ENCODE data around the gene PWWP2B. TPM values are rescaled to one million over a fixed set of nuclear protein-coding genes. Genes with fewer than 3 reads are reported as not detected.

PWWP2B gene
- total and polyA plus RNA-seq, 9 of the 15 experiments (the other 6 are each of a cell fraction or from before 2014, with no cell fraction given): 0.07 to 9.2 (median 1.6) TPM; not detected in 1

DNA sequence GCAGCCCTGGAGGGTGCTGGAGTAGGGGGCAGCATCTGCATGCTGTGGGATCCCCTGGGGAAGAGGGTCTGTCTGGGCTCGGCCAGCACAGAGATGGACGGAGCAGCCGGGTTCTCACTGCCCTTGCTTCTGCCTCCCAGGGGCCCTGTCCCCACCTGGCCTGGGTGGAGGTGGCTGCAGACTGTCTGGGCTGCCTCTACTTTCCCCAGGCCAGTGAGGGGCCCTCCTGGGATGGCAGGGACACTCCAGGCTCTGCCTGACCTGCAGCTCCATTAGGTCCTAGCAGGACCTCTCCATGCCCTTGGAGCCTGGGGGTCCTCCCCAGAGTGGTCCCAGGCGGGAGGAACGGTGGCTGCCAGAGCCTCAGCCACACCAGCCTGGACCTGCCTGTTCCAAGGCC, 63.7 kb downstream of the PWWP2B start (continued):
- TF ChIP-seq, protein P1, sequence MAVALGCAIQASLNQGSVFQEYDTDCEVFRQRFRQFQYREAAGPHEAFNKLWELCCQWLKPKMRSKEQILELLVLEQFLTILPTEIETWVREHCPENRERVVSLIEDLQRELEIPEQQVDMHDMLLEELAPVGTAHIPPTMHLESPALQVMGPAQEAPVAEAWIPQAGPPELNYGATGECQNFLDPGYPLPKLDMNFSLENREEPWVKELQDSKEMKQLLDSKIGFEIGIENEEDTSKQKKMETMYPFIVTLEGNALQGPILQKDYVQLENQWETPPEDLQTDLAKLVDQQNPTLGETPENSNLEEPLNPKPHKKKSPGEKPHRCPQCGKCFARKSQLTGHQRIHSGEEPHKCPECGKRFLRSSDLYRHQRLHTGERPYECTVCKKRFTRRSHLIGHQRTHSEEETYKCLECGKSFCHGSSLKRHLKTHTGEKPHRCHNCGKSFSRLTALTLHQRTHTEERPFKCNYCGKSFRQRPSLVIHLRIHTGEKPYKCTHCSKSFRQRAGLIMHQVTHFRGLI (CRISPR knock-in tag; IDR thresholded peaks at IDR 0.05): no peak

DNA sequence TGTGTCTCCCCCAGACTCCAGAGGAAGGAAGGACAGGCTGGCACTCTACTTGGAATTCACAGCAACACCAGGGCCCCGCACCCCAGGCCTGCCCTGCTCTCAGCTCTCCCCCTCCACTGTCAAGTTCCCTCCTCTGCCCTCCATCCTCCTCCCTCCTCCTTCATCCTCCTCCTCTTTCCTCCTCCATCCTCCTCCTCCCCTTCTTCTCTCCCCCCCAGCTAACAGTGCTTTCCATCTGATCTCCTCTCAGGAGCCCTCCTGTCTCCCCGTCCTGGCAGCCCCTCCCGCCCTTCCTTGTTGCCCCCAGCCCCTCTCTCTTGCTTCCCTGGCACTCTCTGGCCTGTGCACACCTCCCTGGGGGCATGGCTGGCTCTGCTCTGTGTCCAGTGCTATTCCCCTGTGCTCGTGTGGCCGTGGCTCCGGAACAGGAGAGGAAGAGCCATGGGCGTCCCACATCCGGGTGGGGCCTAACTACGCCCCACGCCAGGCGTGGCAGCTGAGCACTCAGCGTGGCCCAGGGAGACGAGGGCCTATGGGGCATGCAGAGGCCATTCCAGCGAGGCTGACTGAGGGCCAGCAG, 64.2 kb downstream of the PWWP2B start:
- Histone ChIP-seq H2AFZ (ENCODE audit: low read depth, low read length) (no peak overlapping the region), H3K9ac (ENCODE audit: insufficient read depth in 1 of 2, low read depth in 2 of 2, low read length in 2 of 2) (no peak overlapping the region), H3K79me2 (ENCODE audit: control insufficient read depth, insufficient read depth, low read length) (no peaks in the 10 kb centered on the region), H3K4me2 (ENCODE audit: insufficient read depth, low read length) (no peak overlapping the region), H3K27ac (ENCODE audit: extremely low read depth, low read depth, low read length) (no peak overlapping the region), H3K9me3 (replicated peaks; ENCODE audit: control insufficient read depth, insufficient read depth, low read depth, low read length) (no peaks in the 10 kb centered on the region), H3K36me3 (ENCODE audit: control insufficient read depth, insufficient read depth, low read length) (no peaks in the 10 kb centered on the region), H4K20me1 (replicated peaks; ENCODE audit: control insufficient read depth, insufficient read depth, low read length) (0 out of 2 replicates have a peak, but pooled peaks cover 3% of the 10 kb centered on the region), H3K4me1 (replicated peaks in 1 of 2; ENCODE audit: control insufficient read depth in 2 of 2, insufficient read depth in 2 of 2, low read length in 2 of 2) (peaks cover 0 to 69% of the 10 kb centered on the region in 2 experiments; a peak in 2 of 5 replicates), H3K9me1 (ENCODE audit: control insufficient read depth, insufficient read depth, low read length) (no peaks in the 10 kb centered on the region), H3K4me3 (no peak overlapping the region), H3K27me3 (ENCODE audit: control insufficient read depth in 2 of 2, insufficient read depth in 2 of 2, low read length in 2 of 2) (peaks cover 0 to 29% of the 10 kb centered on the region in 2 experiments; a peak in 2 of 5 replicates)
- ATAC-seq: no peak
- in situ Hi-C loops (cut with MboI) (no loop called here), intact Hi-C loops (cut with micrococcal nuclease) (loop anchor here (2.0 kb wide), 1 partner anchor 116 kb away; no protein-coding TSS in a partner anchor)
- BruUV-seq (replicated peaks): no TSS peak
- FAIRE-seq: no peak
- 3% methylated on average over 8 of the region's 14 CpGs for WGBS (ENCODE audit: insufficient coverage, low coverage, missing lambda C conversion rate)
- DNase-seq (ENCODE audit: extremely low read depth in 1 of 4, low spot score in 3 of 4): no peak
- ChIA-PET POLR2A (no interaction called here), CTCF (ENCODE audit: low intra/inter-chr PET ratio) (no interaction called here)
- no peak for TF ChIP-seq SUPT5H (IDR thresholded peaks at IDR 0.05)
- no peak for TF ChIP-seq CCNT2 (IDR thresholded peaks at IDR 0.05; ENCODE audit: borderline replicate concordance, extremely low read depth, insufficient read length, low read depth, low read length)
- no peak for TF ChIP-seq NFXL1 (CRISPR knock-in tag; IDR thresholded peaks at IDR 0.05)
- no peak for TF ChIP-seq ZKSCAN3 (CRISPR knock-in tag; IDR thresholded peaks at IDR 0.05)
- no peak for TF ChIP-seq KLF1 (tag; IDR thresholded peaks at IDR 0.05)
- no peak for TF ChIP-seq MECOM (CRISPR knock-in tag; IDR thresholded peaks at IDR 0.05)
- no peak for TF ChIP-seq ZNF75A (CRISPR knock-in tag; IDR thresholded peaks at IDR 0.05)
- TF ChIP-seq, protein P2, sequence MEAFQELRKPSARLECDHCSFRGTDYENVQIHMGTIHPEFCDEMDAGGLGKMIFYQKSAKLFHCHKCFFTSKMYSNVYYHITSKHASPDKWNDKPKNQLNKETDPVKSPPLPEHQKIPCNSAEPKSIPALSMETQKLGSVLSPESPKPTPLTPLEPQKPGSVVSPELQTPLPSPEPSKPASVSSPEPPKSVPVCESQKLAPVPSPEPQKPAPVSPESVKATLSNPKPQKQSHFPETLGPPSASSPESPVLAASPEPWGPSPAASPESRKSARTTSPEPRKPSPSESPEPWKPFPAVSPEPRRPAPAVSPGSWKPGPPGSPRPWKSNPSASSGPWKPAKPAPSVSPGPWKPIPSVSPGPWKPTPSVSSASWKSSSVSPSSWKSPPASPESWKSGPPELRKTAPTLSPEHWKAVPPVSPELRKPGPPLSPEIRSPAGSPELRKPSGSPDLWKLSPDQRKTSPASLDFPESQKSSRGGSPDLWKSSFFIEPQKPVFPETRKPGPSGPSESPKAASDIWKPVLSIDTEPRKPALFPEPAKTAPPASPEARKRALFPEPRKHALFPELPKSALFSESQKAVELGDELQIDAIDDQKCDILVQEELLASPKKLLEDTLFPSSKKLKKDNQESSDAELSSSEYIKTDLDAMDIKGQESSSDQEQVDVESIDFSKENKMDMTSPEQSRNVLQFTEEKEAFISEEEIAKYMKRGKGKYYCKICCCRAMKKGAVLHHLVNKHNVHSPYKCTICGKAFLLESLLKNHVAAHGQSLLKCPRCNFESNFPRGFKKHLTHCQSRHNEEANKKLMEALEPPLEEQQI (IDR thresholded peaks at IDR 0.05): no peak
- TF ChIP-seq CCAR2 (IDR thresholded peaks at IDR 0.05; ENCODE audit: low read depth, low read length): no peak
- TF ChIP-seq, protein P3, sequence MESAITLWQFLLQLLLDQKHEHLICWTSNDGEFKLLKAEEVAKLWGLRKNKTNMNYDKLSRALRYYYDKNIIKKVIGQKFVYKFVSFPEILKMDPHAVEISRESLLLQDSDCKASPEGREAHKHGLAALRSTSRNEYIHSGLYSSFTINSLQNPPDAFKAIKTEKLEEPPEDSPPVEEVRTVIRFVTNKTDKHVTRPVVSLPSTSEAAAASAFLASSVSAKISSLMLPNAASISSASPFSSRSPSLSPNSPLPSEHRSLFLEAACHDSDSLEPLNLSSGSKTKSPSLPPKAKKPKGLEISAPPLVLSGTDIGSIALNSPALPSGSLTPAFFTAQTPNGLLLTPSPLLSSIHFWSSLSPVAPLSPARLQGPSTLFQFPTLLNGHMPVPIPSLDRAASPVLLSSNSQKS (CRISPR knock-in tag; IDR thresholded peaks at IDR 0.05): no peak
- TF ChIP-seq MTA2 (IDR thresholded peaks at IDR 0.05; ENCODE audit: low read depth): no peak
- TF ChIP-seq MEF2A (IDR thresholded peaks at IDR 0.05; ENCODE audit: control insufficient read depth, low read depth, low read length): no peak
- no peak for TF ChIP-seq ARHGAP35 (IDR thresholded peaks at IDR 0.05; ENCODE audit: partially characterized antibody)

Measured in K562 (cell line).